HG03039 (cell line): Measurements from ENCODE around the gene FMN1.

Experiments
- ATAC-seq: cut with Tn5 transposase; IDR thresholded peaks from one replicate; pipeline ENCODE4 v1.9.1; 2021; ENCODE audit warnings: mild to moderate bottlenecking, moderate library complexity; ENCODE audit not compliant: unreplicated experiment

FMN1 gene

GRCh38 chr15:33068511-33068990 is 126.0 kb downstream of the FMN1 start:
- ATAC-seq: no peak

GRCh38 chr15:33068007-33068481 is 126.5 kb downstream of the FMN1 start:
- no peak for ATAC-seq

GRCh38 chr15:33067456-33067855 is 127.1 kb downstream of the FMN1 start:
- ATAC-seq: no peak

- ATAC-seq: no peak
These were observed 127.9 kb downstream of the FMN1 start for GRCh38 chr15:33066584-33066983.

- no peak for ATAC-seq
These were observed 129.6 kb downstream of the FMN1 start for GRCh38 chr15:33064878-33065277.

- no peak for ATAC-seq
These were observed 135.3 kb downstream of the FMN1 start for GRCh38 chr15:33059184-33059583.

- no peak for ATAC-seq
These were observed 136.7 kb downstream of the FMN1 start for GRCh38 chr15:33057845-33058244.

- ATAC-seq: no peak
These were observed 138.6 kb downstream of the FMN1 start for GRCh38 chr15:33055962-33056361.

GRCh38 chr15:33051528-33051927 is 143.0 kb downstream of the FMN1 start:
- ATAC-seq: no peak

- ATAC-seq: no peak
These were observed 146.3 kb downstream of the FMN1 start for GRCh38 chr15:33048255-33048654.

GRCh38 chr15:33047077-33047476 is 147.4 kb downstream of the FMN1 start:
- no peak for ATAC-seq

GRCh38 chr15:33046329-33046728 is 148.2 kb downstream of the FMN1 start:
- ATAC-seq: no peak

GRCh38 chr15:33045066-33045810 is 149.3 kb downstream of the FMN1 start:
- ATAC-seq: no peak

GRCh38 chr15:33044598-33044997 is 149.9 kb downstream of the FMN1 start:
- ATAC-seq: no peak

GRCh38 chr15:33043636-33044035 is 150.9 kb downstream of the FMN1 start:
- no peak for ATAC-seq

- ATAC-seq: no peak
These were observed 154.0 kb downstream of the FMN1 start for GRCh38 chr15:33040496-33040895.

- no peak for ATAC-seq
These were observed 159.9 kb downstream of the FMN1 start for GRCh38 chr15:33034588-33034987.

GRCh38 chr15:33032053-33032452 is 162.5 kb downstream of the FMN1 start:
- no peak for ATAC-seq

- ATAC-seq: no peak
These were observed 163.1 kb downstream of the FMN1 start for GRCh38 chr15:33031324-33031821.

GRCh38 chr15:33030315-33030714 is 164.2 kb downstream of the FMN1 start:
- no peak for ATAC-seq

GRCh38 chr15:33029109-33029652 is 165.3 kb downstream of the FMN1 start:
- ATAC-seq: no peak

GRCh38 chr15:33028495-33028894 is 166.0 kb downstream of the FMN1 start:
- ATAC-seq: no peak
